ENCODE measurements around the gene PCK1. TPM values are rescaled to one million over a fixed set of nuclear protein-coding genes. Genes with fewer than 3 reads are reported as not detected.

The PCK1 gene
- total RNA-seq: not detected in 2 replicates

DNA sequence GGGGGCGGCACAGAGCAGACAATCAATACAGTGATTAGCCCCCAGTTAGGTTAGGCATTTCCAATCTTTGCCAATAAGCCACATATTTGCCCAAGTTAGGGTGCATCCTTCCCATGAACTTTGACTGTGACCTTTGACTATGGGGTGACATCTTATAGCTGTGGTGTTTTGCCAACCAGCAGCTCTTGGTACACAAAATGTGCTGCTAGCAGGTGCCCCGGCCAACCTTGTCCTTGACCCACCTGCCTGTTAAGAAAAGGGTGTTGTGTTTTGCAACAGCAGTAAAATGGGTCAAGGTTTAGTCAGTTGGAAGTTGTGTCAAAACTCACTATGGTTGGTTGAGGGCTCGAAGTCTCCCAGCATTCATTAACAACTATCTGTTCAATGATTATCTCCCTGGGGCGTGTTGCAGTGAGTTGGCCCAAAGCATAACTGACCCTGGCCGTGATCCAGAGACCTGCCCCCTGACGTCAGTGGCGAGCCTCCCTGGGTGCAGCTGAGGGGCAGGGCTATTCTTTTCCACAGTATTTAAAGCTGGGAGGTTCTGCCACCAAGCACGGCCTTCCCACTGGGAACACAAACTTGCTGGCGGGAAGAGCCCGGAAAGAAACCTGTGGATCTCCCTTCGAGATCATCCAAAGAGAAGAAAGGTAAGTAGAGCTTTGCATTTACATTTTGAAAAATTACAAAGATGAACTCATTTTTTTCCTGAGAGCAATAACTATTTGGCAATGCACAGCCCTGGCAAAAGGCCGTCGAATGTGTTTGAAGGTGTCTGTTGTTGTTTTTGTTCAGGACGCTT lies at the start of gene PCK1:
PCK1 (plus strand) TSS at position 557 of the 802 bp plus-strand sequence. CDS start 302 bp downstream, outside the sequence.
- intact Hi-C loops (cut with micrococcal nuclease): no loop called here

GRCh38 chr20:57511709-57512108 lies 49.2 kb upstream of the PCK1 start:
- intact Hi-C loops (cut with micrococcal nuclease): loop anchor here (10.0 kb wide), 1 partner anchor 693 kb away; no protein-coding TSS in a partner anchor

- intact Hi-C loops (cut with micrococcal nuclease): loop anchor here (10.0 kb wide), 1 partner anchor 692 kb away; no protein-coding TSS in a partner anchor
Observed at GRCh38 chr20:57512432-57512831, 48.5 kb upstream of the PCK1 start.

GRCh38 chr20:57513199-57513598 lies 47.7 kb upstream of the PCK1 start:
- intact Hi-C loops (cut with micrococcal nuclease): loop anchor here (10.0 kb wide), 1 partner anchor 692 kb away; no protein-coding TSS in a partner anchor

DNA sequence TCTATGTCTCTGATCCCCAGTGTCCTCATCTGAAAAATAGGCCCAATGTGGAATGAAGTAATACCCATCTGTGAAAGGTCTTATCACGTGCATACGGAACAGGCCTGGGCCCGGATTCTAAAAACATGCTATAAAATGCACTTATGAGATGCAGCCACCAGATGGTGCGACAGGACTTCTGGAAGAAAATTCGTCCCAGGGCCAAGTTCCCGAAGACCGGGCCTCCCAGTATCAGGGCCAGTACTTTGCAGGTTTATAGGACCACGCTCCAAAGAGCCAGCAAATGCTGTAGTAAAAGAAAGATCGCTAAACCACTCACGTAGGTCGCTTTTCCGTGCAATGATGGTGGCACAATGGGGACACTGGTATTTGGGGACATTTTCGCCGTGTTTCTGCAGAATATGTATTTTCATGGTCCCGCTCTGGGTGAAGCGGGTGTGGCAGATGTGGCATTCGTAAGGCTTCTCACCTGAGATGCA lies 46.6 kb upstream of the PCK1 start:
- intact Hi-C loops (cut with micrococcal nuclease): loop anchor here (1.0 to 10.0 kb wide), 2 partner anchors 80 to 690 kb away; no protein-coding TSS in a partner anchor

GRCh38 chr20:57517904-57518303 lies 43.0 kb upstream of the PCK1 start:
- intact Hi-C loops (cut with micrococcal nuclease): loop anchor here (10.0 kb wide), 1 partner anchor 687 kb away; no protein-coding TSS in a partner anchor

DNA sequence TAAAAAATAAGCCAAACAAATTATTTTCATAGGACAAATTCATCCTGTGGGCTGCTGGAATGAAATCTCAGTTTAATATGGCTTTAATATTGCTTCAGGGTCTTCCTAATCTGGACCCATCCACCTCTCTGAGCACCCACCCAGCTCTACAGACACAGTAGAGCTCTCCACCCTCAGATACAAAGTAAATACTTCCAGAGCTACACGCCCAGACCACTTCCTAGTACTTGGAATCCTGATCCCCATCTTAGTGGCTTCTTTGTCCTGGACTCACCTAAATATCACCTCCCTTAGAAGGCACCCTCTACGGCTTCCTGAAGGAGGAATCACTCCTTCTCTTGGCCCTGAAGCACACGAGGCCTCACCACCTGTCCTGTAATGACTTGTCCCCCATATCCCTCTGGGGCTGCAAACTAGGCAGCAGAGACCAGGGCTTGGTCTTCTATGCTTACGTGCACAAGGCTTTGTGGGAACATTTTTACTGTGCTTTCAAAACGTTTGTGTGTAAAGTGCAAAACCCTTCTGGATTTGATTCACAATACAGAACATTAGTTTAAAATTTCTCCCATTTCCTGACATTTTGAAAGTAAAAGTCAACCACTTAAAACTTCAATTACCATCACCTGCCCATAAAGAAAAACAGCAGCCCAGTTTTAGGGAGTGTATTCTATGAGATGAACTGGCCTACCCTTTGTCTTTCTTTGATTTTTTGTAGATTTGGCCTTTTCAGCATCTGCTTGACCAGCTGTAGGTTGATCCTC lies 38.4 kb upstream of the PCK1 start:
- intact Hi-C loops (cut with micrococcal nuclease): no loop called here

- intact Hi-C loops (cut with micrococcal nuclease): no loop called here
Observed at GRCh38 chr20:57523782-57524181, 37.1 kb upstream of the PCK1 start.

DNA sequence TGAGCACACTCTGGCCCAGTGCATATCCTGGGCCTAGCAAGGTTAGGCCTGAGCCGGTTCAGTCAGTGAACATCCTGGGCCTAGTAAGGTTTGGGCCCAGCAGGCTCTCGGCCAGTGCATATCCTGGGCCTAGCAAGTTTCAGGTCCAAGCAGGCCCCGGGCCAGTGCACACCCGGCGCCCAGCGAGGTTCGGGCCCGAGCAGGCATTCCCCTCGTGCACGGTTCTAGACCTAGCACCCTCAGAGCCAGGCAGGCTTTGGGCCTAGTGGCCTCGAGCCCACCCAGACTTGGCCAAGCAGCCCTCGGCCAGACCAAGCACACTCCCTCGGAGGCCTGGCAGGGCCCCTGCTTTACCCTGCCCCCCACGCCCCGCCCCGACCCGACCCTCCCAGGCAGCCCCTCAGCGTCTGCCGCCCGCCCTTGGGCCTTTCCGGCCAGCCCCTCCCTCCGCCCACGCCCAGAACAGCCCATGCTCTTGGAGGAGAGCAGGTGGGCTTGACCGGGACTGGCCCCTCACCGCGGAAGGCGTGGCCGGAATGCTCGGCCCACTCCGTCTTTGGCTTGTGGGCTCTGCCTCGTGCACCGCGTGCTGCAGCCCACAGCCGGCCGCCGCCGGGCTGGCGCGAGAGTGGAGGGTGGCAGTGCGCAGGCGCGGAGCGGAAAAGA lies 36.3 kb upstream of the PCK1 start, which contains the start of gene CTCFL:
CTCFL (minus strand) TSS at position 630 of the 666 bp plus-strand sequence. CDS start 935 bp downstream, outside the sequence.
- intact Hi-C loops (cut with micrococcal nuclease): no loop called here

GRCh38 chr20:57525328-57526086 lies 35.4 kb upstream of the PCK1 start:
- intact Hi-C loops (cut with micrococcal nuclease): no loop called here

DNA sequence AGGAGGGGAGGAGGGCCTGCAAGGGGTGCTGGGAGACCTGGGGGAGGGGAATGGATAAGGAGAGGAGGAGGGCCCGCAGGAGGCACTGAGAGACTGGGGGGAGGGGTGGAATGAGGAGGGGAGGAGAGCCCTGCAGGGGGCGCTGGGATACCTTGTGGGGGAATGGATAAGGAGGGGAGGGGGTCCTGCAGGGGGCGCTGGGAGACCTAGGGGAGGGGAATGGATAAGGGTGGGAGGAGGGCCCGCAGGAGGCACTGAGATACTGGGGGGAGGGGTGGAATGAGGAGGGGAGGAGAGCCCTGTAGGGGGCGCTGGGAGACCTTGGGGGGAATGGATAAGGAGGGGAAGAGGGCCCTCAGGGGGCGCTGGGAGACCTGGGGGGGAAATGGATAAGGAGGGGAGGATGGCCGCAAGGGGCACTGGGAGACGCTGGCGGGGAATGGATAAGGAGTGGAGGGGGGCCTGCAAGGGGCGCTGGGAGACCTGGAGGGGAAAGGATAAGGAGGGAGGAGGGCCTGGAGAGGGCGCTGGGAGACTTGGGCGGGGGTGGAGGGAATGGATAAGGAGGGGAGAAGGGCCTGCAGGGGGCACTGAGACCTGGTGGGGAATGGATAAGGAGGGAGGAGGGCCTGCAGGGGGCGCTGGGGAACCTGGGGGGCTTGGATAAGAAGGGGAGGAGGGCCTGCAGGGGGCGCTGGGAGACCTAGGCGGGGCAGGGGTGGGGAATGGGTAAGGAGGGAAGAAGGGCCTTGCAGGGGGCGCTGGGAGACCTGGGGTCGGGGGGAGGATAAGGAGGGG lies 34.6 kb upstream of the PCK1 start:
- intact Hi-C loops (cut with micrococcal nuclease): no loop called here

DNA sequence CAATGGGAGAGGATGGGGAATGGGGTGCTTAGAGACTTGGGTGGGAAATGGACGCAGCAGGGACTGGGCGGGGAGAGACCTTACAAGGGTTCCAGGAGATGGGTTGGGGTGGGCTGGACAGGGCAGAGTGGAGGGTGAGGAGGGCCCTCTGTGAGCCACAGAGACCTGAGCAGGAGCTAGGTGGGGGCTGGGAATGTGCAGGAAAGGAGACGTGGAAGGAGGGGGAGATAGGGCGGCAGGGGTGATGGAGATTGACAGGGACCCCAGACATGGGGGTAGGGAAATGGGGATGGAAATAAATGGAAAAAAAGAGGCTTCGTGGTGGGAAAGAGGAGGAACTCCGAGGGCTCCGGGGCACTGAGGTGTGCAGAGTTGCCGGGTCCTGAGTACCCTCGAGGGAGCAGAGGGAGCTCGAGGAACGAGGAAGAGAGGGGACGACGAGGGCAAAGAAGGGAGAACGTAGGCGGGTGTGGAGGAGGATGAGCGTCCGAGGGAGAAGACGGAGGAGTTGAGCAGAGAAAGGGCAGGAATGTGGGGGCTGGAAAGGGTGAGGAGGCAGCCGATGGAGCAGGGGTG lies 33.9 kb upstream of the PCK1 start:
- intact Hi-C loops (cut with micrococcal nuclease): no loop called here

GRCh38 chr20:57527728-57528127 lies 33.2 kb upstream of the PCK1 start:
- intact Hi-C loops (cut with micrococcal nuclease): no loop called here

DNA sequence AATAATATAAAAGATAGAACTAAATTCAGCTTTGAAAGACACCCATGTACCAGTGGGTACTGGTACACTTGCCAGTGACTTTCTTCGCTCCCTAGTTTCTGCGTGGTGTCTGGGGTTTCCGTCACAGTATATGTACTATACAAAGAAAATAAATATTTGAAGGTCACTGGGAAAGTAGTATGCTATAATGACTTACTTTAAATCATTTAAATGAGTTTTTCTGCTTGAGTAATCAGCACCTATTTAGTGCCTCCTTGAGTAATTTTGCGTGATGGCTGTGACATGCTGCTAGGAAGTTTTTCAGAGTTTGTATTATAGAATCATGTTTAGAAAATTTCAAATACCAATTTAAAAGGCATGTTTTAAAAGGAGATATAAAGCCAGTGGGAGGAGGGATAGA lies 32.8 kb upstream of the PCK1 start:
- intact Hi-C loops (cut with micrococcal nuclease): no loop called here

DNA sequence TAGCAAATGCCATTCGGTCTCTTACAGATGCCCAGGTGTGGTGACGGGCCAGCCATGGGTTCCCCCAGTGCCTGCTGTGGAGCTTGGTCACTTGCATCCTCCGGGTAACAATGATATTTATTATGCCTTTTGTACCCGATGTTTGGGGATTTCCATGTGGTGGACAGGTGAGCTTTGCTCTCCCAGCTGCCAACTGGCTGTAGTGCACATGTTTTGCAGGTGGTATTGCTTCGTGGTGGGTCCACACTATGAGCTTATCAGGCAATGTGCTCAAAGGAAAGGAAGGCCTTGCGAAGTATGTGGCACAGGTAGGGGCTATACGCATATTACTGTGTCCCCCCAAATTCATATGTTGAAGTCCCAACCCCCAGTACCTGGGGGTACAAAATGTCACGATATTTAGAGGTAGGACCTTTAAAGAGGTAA lies 31.7 kb upstream of the PCK1 start:
- intact Hi-C loops (cut with micrococcal nuclease): no loop called here

- intact Hi-C loops (cut with micrococcal nuclease): no loop called here
Observed at GRCh38 chr20:57529810-57530209, 31.1 kb upstream of the PCK1 start.

DNA sequence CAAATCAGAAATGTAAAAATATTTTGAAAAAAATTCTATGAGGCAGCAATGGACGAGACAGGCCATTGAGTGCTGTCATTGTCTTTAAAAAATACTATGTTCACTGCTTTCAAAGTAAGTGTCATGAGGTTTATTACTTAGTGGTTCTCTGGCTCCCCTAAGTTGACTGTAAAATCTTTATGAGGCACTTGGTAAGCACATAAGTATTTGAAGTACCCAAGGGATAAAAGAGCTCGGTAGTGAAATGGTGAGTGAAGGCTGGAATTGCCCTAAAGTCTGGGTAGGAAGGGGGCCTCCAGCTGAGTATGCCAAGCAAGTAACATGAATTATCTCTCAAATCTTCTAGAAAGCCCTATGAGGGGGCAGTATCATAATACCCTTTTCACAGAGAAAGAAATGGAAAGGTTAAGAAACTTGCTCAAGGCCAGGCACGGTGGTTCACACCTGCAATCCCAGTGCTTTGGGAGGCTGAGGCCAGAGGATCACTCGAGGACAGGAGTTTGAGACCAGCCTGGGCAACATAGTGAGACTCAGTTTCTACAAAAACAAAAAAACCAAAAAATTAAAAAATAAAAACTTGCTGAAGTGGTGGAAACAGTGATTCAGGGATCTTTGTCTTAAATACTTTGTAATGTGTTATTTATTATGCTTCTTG lies 30.5 kb upstream of the PCK1 start:
- intact Hi-C loops (cut with micrococcal nuclease): no loop called here

GRCh38 chr20:57532104-57532503 lies 28.8 kb upstream of the PCK1 start:
- intact Hi-C loops (cut with micrococcal nuclease): no loop called here

DNA sequence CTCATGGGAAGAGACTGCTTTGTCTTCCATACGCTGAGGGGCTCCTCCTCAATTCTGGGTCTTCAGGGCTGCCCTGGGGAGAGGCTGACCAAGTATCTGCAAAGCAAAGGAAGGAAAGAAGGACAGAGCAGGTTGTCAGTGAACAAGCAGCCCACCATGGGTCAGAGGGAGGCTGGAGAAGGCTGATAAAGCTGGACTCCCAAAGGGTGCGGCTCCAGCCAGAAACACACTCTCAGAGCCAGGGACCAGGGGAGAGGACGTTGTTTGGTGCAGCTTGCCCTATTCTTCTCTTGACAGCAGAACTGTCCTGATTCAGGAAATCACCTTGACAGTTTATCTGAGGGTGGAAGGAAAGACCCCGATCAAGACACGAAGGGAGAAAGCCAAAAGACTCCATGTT lies 25.6 kb upstream of the PCK1 start:
- intact Hi-C loops (cut with micrococcal nuclease): no loop called here
